Effector memory CD4-positive, alpha-beta T cell (primary cell): Measurements from ENCODE around the gene NNMT.

Experiments
- DNase-seq, 3 donors: peaks; one replicate each; pipeline ENCODE4 v3.0.0-alpha.2; 2020
- H3K27ac ChIP-seq: 2 replicates; pipeline ENCODE4 v1.7.0; 2013; ENCODE audit warnings: mild to moderate bottlenecking, low read length, moderate library complexity; ENCODE audit not compliant: insufficient read depth, poor library complexity, severe bottlenecking
- H3K27me3 ChIP-seq: replicated peaks from 2 replicates; pipeline ENCODE4 v1.7.0; 2013; ENCODE audit warnings: mild to moderate bottlenecking, low read length; ENCODE audit not compliant: insufficient read depth, control insufficient read depth, poor library complexity, severe bottlenecking
- H3K36me3 ChIP-seq: 2 replicates; pipeline ENCODE4 v1.7.0; 2013; ENCODE audit warnings: mild to moderate bottlenecking, low read length, moderate library complexity; ENCODE audit not compliant: control insufficient read depth, insufficient read depth
- H3K4me1 ChIP-seq: 2 replicates; pipeline ENCODE4 v1.7.0; 2013; ENCODE audit warnings: low read length, mild to moderate bottlenecking; ENCODE audit not compliant: control insufficient read depth, insufficient read depth, poor library complexity, severe bottlenecking
- H3K4me3 ChIP-seq: 2 replicates; pipeline ENCODE4 v1.7.0; 2013; ENCODE audit warnings: low read length, low read depth, mild to moderate bottlenecking; ENCODE audit not compliant: insufficient read depth, poor library complexity, severe bottlenecking
- H3K9me3 ChIP-seq: 2 replicates; pipeline ENCODE4 v1.7.0; 2013; ENCODE audit warnings: mild to moderate bottlenecking, low read length, moderate library complexity; ENCODE audit not compliant: control insufficient read depth

The NNMT gene

DNA sequence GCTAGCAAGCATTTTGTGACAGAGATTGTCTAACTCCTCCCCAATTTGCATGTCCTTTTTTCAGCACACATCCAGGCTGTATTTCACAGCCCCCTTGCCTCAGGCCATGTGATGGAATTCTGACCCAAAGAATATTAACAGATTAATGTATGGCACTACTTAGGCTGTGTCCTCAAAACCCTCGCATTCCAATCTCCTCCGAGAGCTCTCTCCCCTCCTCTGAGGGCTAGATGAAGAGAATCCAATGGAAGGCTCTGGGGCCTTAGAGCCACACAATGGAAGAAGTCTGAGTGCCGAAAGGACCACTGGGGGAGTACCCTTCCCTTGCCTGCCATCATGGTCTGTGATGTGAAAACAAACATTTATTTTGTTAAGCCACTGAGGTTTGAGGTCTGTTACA lies 13.7 kb upstream of the NNMT start:
- Histone ChIP-seq H3K36me3 (no peaks in the 10 kb centered on the region), H3K9me3 (no peaks in the 10 kb centered on the region), H3K4me3 (no peak overlapping the region), H3K27me3 (no peaks in the 10 kb centered on the region), H3K4me1 (no peaks in the 10 kb centered on the region), H3K27ac (no peak overlapping the region)
- DNase-seq, result no peak

- H3K27me3 ChIP-seq, result no peaks in the 10 kb centered on the region
- no peaks in the 10 kb centered on the region for H3K9me3 ChIP-seq
- H3K4me1 ChIP-seq, result no peaks in the 10 kb centered on the region
- DNase-seq, result no peak
- no peak overlapping the region for H3K4me3 ChIP-seq
- H3K36me3 ChIP-seq, result no peaks in the 10 kb centered on the region
- H3K27ac ChIP-seq, result no peak overlapping the region
Observed at GRCh38 chr11:114283422-114283821, 12.8 kb upstream of the NNMT start.

DNA sequence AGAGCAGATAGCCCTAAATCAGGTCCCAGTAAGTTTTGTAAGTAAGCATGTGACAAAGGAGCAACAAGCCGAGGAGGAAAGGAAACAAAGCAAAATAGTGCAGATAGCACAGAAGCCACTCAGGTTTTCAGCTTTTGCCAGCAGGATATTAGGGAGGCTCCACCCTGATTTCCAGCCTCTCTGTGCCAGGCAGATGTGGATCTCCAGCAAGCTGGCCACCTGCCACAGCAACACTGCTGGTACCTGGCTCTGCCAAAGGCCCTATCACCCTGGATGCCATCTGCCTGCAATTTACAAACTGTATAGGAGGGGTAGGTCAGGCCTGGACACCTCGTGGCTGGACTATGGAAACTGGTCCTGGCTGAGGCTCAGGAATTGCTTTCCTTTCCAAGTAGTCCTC lies 12.2 kb upstream of the NNMT start:
- no peaks in the 10 kb centered on the region for H3K4me1 ChIP-seq

GRCh38 chr11:114284914-114285313 lies 11.3 kb upstream of the NNMT start:
- Histone ChIP-seq H3K9me3 (no peaks in the 10 kb centered on the region), H3K27ac (no peak overlapping the region), H3K4me3 (no peak overlapping the region), H3K27me3 (no peaks in the 10 kb centered on the region), H3K36me3 (no peaks in the 10 kb centered on the region), H3K4me1 (no peaks in the 10 kb centered on the region)
- no peak for DNase-seq

More for the DNA sequence above, 12.2 kb upstream of the NNMT start:
- no peak for DNase-seq
- no peaks in the 10 kb centered on the region for H3K9me3 ChIP-seq
- H3K4me3 ChIP-seq, result no peak overlapping the region
- H3K27ac ChIP-seq, result no peak overlapping the region
- no peaks in the 10 kb centered on the region for H3K27me3 ChIP-seq
- no peaks in the 10 kb centered on the region for H3K36me3 ChIP-seq

DNA sequence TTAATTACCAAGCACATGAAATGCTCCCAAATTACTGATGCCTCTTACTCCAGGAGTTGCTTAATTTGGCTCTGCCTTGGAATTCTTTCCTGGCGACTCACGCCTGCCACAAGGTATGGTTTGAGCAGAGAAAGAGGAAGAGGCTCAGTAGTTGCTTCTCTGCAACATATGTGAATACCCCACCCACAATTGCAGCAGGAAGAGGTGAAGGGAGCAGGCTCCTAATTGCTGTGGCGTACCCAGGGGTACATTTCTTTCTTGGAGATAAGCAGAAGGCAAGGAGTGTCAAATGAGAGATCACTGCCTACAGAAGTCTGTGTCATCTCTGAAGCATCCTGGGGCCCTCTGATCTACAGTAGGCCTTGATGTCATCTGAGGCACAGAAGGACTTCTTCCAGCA lies 10.6 kb upstream of the NNMT start:
- DNase-seq, result no peak
- no peaks in the 10 kb centered on the region for H3K4me1 ChIP-seq
- no peaks in the 10 kb centered on the region for H3K27me3 ChIP-seq
- H3K9me3 ChIP-seq, result no peaks in the 10 kb centered on the region
- no peak overlapping the region for H3K4me3 ChIP-seq
- no peak overlapping the region for H3K27ac ChIP-seq
- no peaks in the 10 kb centered on the region for H3K36me3 ChIP-seq

DNA sequence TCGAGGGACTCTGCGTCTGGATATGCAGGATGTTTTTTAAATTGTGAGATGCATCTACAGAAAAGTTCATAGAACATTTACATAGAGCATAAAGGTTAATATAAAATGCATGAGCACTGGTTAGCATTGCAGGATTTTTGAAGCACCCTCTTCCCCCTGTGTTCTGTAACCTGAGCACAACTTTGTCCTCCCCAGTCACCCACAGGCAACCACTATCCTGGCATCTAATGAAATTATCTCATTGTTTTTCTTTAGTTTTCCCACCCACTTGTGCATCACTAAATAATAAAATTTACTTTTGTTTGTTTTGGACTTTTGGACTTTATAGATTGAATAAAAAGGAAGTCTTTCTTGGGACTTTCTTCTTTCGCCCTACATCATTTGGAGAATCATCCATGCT lies 10.0 kb upstream of the NNMT start:
- H3K9me3 ChIP-seq, result no peaks in the 10 kb centered on the region
- no peaks in the 10 kb centered on the region for H3K4me1 ChIP-seq
- H3K27ac ChIP-seq, result no peak overlapping the region
- H3K4me3 ChIP-seq, result no peak overlapping the region
- H3K36me3 ChIP-seq, result no peaks in the 10 kb centered on the region
- no peak for DNase-seq
- H3K27me3 ChIP-seq, result no peaks in the 10 kb centered on the region

- Histone ChIP-seq H3K9me3 (no peaks in the 10 kb centered on the region), H3K27me3 (no peaks in the 10 kb centered on the region), H3K4me3 (no peak overlapping the region), H3K36me3 (no peaks in the 10 kb centered on the region), H3K4me1 (no peaks in the 10 kb centered on the region), H3K27ac (no peak overlapping the region)
- no peak for DNase-seq
Observed at GRCh38 chr11:114287154-114287553, 9.0 kb upstream of the NNMT start.

DNA sequence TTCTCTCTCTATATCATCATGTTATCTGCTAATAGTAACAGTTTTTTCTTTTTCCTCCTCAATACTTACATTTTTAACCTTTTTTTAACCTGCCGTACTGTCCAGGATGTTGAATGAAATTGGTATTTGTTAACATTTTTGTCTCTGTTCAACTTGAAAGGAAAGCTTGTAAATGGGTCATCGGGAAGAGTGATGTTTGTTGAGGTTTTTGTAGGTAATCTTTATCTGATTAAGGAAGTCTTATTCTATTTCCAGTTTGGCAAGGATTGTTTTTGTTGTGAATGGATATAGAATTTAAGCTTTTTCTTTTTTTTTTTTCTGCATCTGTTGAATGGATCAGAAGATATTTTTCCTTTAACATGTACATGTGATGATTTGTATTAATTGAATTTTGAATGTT lies 8.1 kb upstream of the NNMT start:
- H3K27ac ChIP-seq, result no peak overlapping the region
- H3K27me3 ChIP-seq, result no peaks in the 10 kb centered on the region
- H3K9me3 ChIP-seq, result no peaks in the 10 kb centered on the region
- DNase-seq, result no peak
- no peaks in the 10 kb centered on the region for H3K36me3 ChIP-seq
- no peaks in the 10 kb centered on the region for H3K4me1 ChIP-seq
- H3K4me3 ChIP-seq, result no peak overlapping the region

- DNase-seq, result no peak
- no peak overlapping the region for H3K4me3 ChIP-seq
- H3K27ac ChIP-seq, result no peak overlapping the region
- no peaks in the 10 kb centered on the region for H3K4me1 ChIP-seq
- H3K36me3 ChIP-seq, result no peaks in the 10 kb centered on the region
- H3K27me3 ChIP-seq, result no peaks in the 10 kb centered on the region
- no peaks in the 10 kb centered on the region for H3K9me3 ChIP-seq
Observed at GRCh38 chr11:114289779-114290178, 6.4 kb upstream of the NNMT start.

DNA sequence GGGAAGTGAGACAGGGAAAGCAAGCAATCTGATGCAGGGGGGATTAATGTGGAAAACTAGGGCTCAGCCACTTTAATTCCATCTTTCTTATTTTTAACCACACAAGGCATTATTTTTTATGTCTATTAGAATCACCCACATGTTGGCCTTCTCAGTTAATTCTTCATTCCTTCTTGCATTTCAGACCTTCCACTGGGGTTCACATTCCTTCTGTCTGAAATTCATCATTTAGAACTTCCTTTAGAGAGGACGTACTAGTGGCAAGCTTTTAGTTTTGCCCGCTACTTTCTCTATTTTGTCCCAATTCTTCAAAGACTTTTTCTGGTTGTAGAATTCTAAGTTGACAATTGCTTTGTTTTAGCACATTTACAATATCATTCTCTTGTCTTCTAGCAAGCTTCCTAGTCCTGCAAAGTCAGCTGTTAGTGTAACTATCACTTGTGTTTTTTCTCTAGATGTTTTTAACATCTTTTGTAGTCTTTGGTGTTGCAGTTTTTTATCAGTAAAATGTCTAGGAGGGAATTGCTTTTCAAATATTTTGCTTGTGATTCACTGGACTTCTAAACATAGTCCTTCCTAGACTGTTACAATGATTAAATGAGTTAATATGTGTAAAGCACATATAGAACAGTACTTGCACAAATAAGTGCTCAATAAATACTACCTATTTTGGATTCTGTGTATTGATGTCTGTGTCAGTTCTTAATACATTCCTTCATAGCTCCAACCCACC lies 5.5 kb upstream of the NNMT start:
- no peak for DNase-seq
- Histone ChIP-seq H3K4me1 (no peaks in the 10 kb centered on the region), H3K9me3 (no peaks in the 10 kb centered on the region), H3K4me3 (no peak overlapping the region), H3K36me3 (no peaks in the 10 kb centered on the region), H3K27me3 (no peaks in the 10 kb centered on the region), H3K27ac (no peak overlapping the region)
